Activated naive CD8-positive, alpha-beta T cell treated with anti-CD3 and anti-CD28 coated beads for 36 hours (primary cell): ENCODE data around the gene LMOD1. TPM values are rescaled to one million over a fixed set of nuclear protein-coding genes. Genes with fewer than 3 reads are reported as not detected.
"Not testable (repeated sequence)": the region's sequence is repeated elsewhere in the genome, so short reads cannot be mapped to it uniquely, and the experiment has no call there.

Experiments used
- DNase-seq: peaks from one replicate; pipeline ENCODE4 v3.0.0; 2021
- H3K27ac Mint-ChIP-seq: one replicate; pipeline ENCODE4 v1.8.0; 2022; ENCODE audit warnings: mild to moderate bottlenecking, moderate library complexity, mixed read lengths
- H3K27me3 Mint-ChIP-seq: one replicate; pipeline ENCODE4 v1.8.0; 2022; ENCODE audit warnings: mild to moderate bottlenecking, mixed read lengths
- H3K36me3 Mint-ChIP-seq: one replicate; pipeline ENCODE4 v1.8.0; 2021; ENCODE audit warnings: mild to moderate bottlenecking, mixed read lengths
- H3K4me1 Mint-ChIP-seq: one replicate; pipeline ENCODE4 v1.8.0; 2021; ENCODE audit warnings: mixed read lengths
- H3K4me3 Mint-ChIP-seq: one replicate; pipeline ENCODE4 v1.8.0; 2022; ENCODE audit warnings: mild to moderate bottlenecking, moderate library complexity, mixed read lengths
- H3K9me3 Mint-ChIP-seq: one replicate; pipeline ENCODE4 v1.8.0; 2022; ENCODE audit warnings: mixed read lengths
- total RNA-seq, 2 experiments: library from RNA; stranded (reverse); gene quantifications; one replicate each; pipeline ENCODE4 v1.2.3, GENCODE V29; 2021

LMOD1 gene
- total RNA-seq, 2 experiments from 2014 or later = not detected

GRCh38 chr1:201884425-201884824 is 61.9 kb downstream of the LMOD1 start:
- H3K27me3 Mint-ChIP-seq = peaks cover 15% of the 10 kb centered on the region
- H3K36me3 Mint-ChIP-seq = no peaks in the 10 kb centered on the region
- H3K4me1 Mint-ChIP-seq = peaks cover 8% of the 10 kb centered on the region
- no peak overlapping the region for H3K27ac Mint-ChIP-seq
- DNase-seq = no peak
- no peak overlapping the region for H3K4me3 Mint-ChIP-seq
- H3K9me3 Mint-ChIP-seq = no peaks in the 10 kb centered on the region

- H3K4me3 Mint-ChIP-seq = no peak overlapping the region
- no peak overlapping the region for H3K27ac Mint-ChIP-seq
- peaks cover 7% of the 10 kb centered on the region for H3K4me1 Mint-ChIP-seq
- H3K27me3 Mint-ChIP-seq = peaks cover 14% of the 10 kb centered on the region
- DNase-seq = no peak
- no peaks in the 10 kb centered on the region for H3K36me3 Mint-ChIP-seq
- H3K9me3 Mint-ChIP-seq = no peaks in the 10 kb centered on the region
These were observed 62.6 kb downstream of the LMOD1 start for GRCh38 chr1:201883786-201884185.

GRCh38 chr1:201883266-201883665 is 63.1 kb downstream of the LMOD1 start:
- Mint-ChIP-seq H3K27me3 (peaks cover 12% of the 10 kb centered on the region), H3K4me3 (no peak overlapping the region), H3K9me3 (no peaks in the 10 kb centered on the region), H3K4me1 (peaks cover 7% of the 10 kb centered on the region), H3K36me3 (no peaks in the 10 kb centered on the region), H3K27ac (no peak overlapping the region)
- no peak for DNase-seq

GRCh38 chr1:201882665-201883132 is 63.6 kb downstream of the LMOD1 start:
- no peak overlapping the region for H3K4me3 Mint-ChIP-seq
- peaks cover 7% of the 10 kb centered on the region for H3K27me3 Mint-ChIP-seq
- no peak overlapping the region for H3K27ac Mint-ChIP-seq
- H3K9me3 Mint-ChIP-seq = no peaks in the 10 kb centered on the region
- DNase-seq = no peak
- peaks cover 9% of the 10 kb centered on the region for H3K4me1 Mint-ChIP-seq
- H3K36me3 Mint-ChIP-seq = peaks cover 2% of the 10 kb centered on the region

- H3K27ac Mint-ChIP-seq = no peak overlapping the region
- no peaks in the 10 kb centered on the region for H3K9me3 Mint-ChIP-seq
- H3K36me3 Mint-ChIP-seq = peaks cover 2% of the 10 kb centered on the region
- DNase-seq = no peak
- no peak overlapping the region for H3K4me3 Mint-ChIP-seq
- no peaks in the 10 kb centered on the region for H3K27me3 Mint-ChIP-seq
- peaks cover 9% of the 10 kb centered on the region for H3K4me1 Mint-ChIP-seq
These were observed 64.7 kb downstream of the LMOD1 start for GRCh38 chr1:201881617-201882016.

- Mint-ChIP-seq H3K27me3 (no peaks in the 10 kb centered on the region), H3K27ac (no peak overlapping the region), H3K9me3 (no peaks in the 10 kb centered on the region)
These were observed 65.3 kb downstream of the LMOD1 start for GRCh38 chr1:201880928-201881571.

GRCh38 chr1:201877877-201878401 is 68.4 kb downstream of the LMOD1 start:
- no peaks in the 10 kb centered on the region for H3K9me3 Mint-ChIP-seq
- no peak for DNase-seq
- H3K36me3 Mint-ChIP-seq = peaks cover 8% of the 10 kb centered on the region
- peaks cover 2% of the 10 kb centered on the region for H3K4me1 Mint-ChIP-seq
- no peaks in the 10 kb centered on the region for H3K27me3 Mint-ChIP-seq
- H3K4me3 Mint-ChIP-seq = no peak overlapping the region
- no peak overlapping the region for H3K27ac Mint-ChIP-seq

More at GRCh38 chr1:201880928-201881571, 65.3 kb downstream of the LMOD1 start:
- Mint-ChIP-seq H3K36me3 (peaks cover 5% of the 10 kb centered on the region), H3K4me3 (no peak overlapping the region), H3K4me1 (peaks cover 9% of the 10 kb centered on the region)
- no peak for DNase-seq

GRCh38 chr1:201876148-201876818 is 70.1 kb downstream of the LMOD1 start:
- Mint-ChIP-seq H3K4me3 (no peak overlapping the region), H3K27ac (no peak overlapping the region), H3K36me3 (peaks cover 22% of the 10 kb centered on the region), H3K9me3 (no peaks in the 10 kb centered on the region), H3K4me1 (peaks cover 2% of the 10 kb centered on the region), H3K27me3 (no peaks in the 10 kb centered on the region)
- no peak for DNase-seq

- no peak overlapping the region for H3K4me3 Mint-ChIP-seq
- no peaks in the 10 kb centered on the region for H3K27me3 Mint-ChIP-seq
- H3K9me3 Mint-ChIP-seq = no peaks in the 10 kb centered on the region
- DNase-seq = no peak
- H3K36me3 Mint-ChIP-seq = peaks cover 28% of the 10 kb centered on the region
- H3K27ac Mint-ChIP-seq = no peak overlapping the region
- H3K4me1 Mint-ChIP-seq = peaks cover 2% of the 10 kb centered on the region
These were observed 71.7 kb downstream of the LMOD1 start for GRCh38 chr1:201874672-201875071.

GRCh38 chr1:201870397-201870796 is 76.0 kb downstream of the LMOD1 start:
- Mint-ChIP-seq H3K4me3 (no peak overlapping the region), H3K36me3 (peaks cover 30% of the 10 kb centered on the region), H3K4me1 (no peaks in the 10 kb centered on the region), H3K27me3 (no peaks in the 10 kb centered on the region), H3K27ac (no peak overlapping the region), H3K9me3 (no peaks in the 10 kb centered on the region)
- DNase-seq = no peak

- no peak for DNase-seq
- Mint-ChIP-seq H3K27me3 (no peaks in the 10 kb centered on the region), H3K36me3 (peaks cover 21% of the 10 kb centered on the region), H3K4me3 (no peak overlapping the region), H3K9me3 (no peaks in the 10 kb centered on the region), H3K4me1 (peaks cover 3% of the 10 kb centered on the region), H3K27ac (no peak overlapping the region)
These were observed 84.9 kb downstream of the LMOD1 start for GRCh38 chr1:201861448-201861847.

GRCh38 chr1:201859424-201859823 is 86.9 kb downstream of the LMOD1 start:
- Mint-ChIP-seq H3K4me3 (no peak overlapping the region), H3K27ac (no peak overlapping the region), H3K27me3 (no peaks in the 10 kb centered on the region), H3K4me1 (peaks cover 3% of the 10 kb centered on the region), H3K9me3 (no peaks in the 10 kb centered on the region), H3K36me3 (peaks cover 25% of the 10 kb centered on the region)
- no peak for DNase-seq

GRCh38 chr1:201856722-201857121 is 89.6 kb downstream of the LMOD1 start:
- not testable (repeated sequence) for H3K27me3 Mint-ChIP-seq, H3K9me3 Mint-ChIP-seq, H3K4me1 Mint-ChIP-seq, H3K4me3 Mint-ChIP-seq, DNase-seq, H3K27ac Mint-ChIP-seq
- H3K36me3 Mint-ChIP-seq = peaks cover 23% of the 10 kb centered on the region

- Mint-ChIP-seq H3K36me3 (peaks cover 12% of the 10 kb centered on the region), H3K4me3 (no peak overlapping the region), H3K27me3 (no peaks in the 10 kb centered on the region), H3K27ac (no peak overlapping the region), H3K9me3 (no peaks in the 10 kb centered on the region), H3K4me1 (peaks cover 5% of the 10 kb centered on the region)
- DNase-seq = no peak
These were observed 94.4 kb downstream of the LMOD1 start for GRCh38 chr1:201851949-201852348.

- Mint-ChIP-seq H3K36me3 (peaks cover 8% of the 10 kb centered on the region), H3K27me3 (no peaks in the 10 kb centered on the region), H3K4me3 (no peak overlapping the region), H3K27ac (no peak overlapping the region), H3K4me1 (peaks cover 15% of the 10 kb centered on the region), H3K9me3 (no peaks in the 10 kb centered on the region)
- DNase-seq = no peak
These were observed 96.3 kb downstream of the LMOD1 start for GRCh38 chr1:201850053-201850397.
